OCI-LY3 (cell line): ENCODE measurements around the gene ELMO1.

Experiments
- CTCF ChIP-seq: fragments of 200-600, 300-600 bp; sonication (generic); IDR thresholded peaks from 2 replicates; pipeline ENCODE4 v1.5.1; 2014; ENCODE audit warnings: antibody characterized with exemption, low read length, low read depth
- EZH2phosphoT487 ChIP-seq: fragments of 200-600 bp; shearing (Covaris generic); IDR thresholded peaks from 2 replicates; pipeline ENCODE4 v1.6.1; 2018; ENCODE audit warnings: antibody characterized with exemption, mixed run types, low read depth

- no peak for TF ChIP-seq CTCF
- no peak for TF ChIP-seq EZH2phosphoT487
Observed at GRCh38 chr7:37206192-37206591, 242.5 kb downstream of the ELMO1 start.
